Thoracic aorta (tissue), 2 donors: ENCODE results near the gene CCP110. TPM values are rescaled to one million over a fixed set of nuclear protein-coding genes. Genes with fewer than 3 reads are reported as not detected.

Source experiments
- ATAC-seq: fragments of 150-250 bp; one replicate; pipeline ENCODE4 v1.8.0; 2017; ENCODE audit warnings: low read depth; ENCODE audit not compliant: insufficient number of reproducible peaks, low FRiP score
- DNase-seq: peaks from one replicate; pipeline ENCODE4 v3.0.0-alpha.2; 2020; ENCODE audit warnings: low spot score
- H3K27ac ChIP-seq, 2 donors: fragments of 200-600 bp; sonication (generic); 1 replicate in 1 of 2; 2 replicates in 1 of 2; pipeline ENCODE4 v1.5.1; 2016; ENCODE audit warnings: mild to moderate bottlenecking in 2 of 2, moderate library complexity in 2 of 2
- H3K27me3 ChIP-seq: fragments of 200-600 bp; sonication (generic); replicated peaks from 2 replicates; pipeline ENCODE4 v1.6.0; 2016; ENCODE audit warnings: mild to moderate bottlenecking; ENCODE audit not compliant: insufficient read depth
- H3K36me3 ChIP-seq: fragments of 200-600 bp; sonication (generic); one replicate; pipeline ENCODE4 v1.5.1; 2016
- H3K4me1 ChIP-seq, 2 donors: fragments of 200-600 bp; sonication (generic); 1 replicate in 1 of 2; 2 replicates in 1 of 2; pipeline versions ENCODE4 v1.5.1 to v1.6.0; 2016; ENCODE audit warnings: low read depth in 2 of 2, mild to moderate bottlenecking in 1 of 2; ENCODE audit not compliant: control insufficient read depth in 1 of 2
- H3K4me3 ChIP-seq: fragments of 200-600 bp; sonication (generic); 2 replicates; pipeline ENCODE4 v1.5.1; 2016; ENCODE audit warnings: mild to moderate bottlenecking
- H3K9me3 ChIP-seq: fragments of 200-600 bp; sonication (generic); 2 replicates; pipeline ENCODE4 v1.5.1; 2016
- total RNA-seq, 2 donors: library from RNA; depleted of rRNA; stranded (reverse); fragments of >200 nt; gene quantifications; one replicate each; pipeline versions ENCODE4 v1.1.0 to v1.2.3, GENCODE V29; 2016
- TF ChIP-seq, protein P1 (sequence below): fragments of 200-600 bp; sonication (generic); IDR thresholded peaks from one replicate; pipeline ENCODE4 v1.5.1; 2019; ENCODE audit warnings: antibody characterized with exemption

Gene CCP110
- total RNA-seq, 2 donors from 2014 or later, result 20.4 to 30.7 TPM

DNA sequence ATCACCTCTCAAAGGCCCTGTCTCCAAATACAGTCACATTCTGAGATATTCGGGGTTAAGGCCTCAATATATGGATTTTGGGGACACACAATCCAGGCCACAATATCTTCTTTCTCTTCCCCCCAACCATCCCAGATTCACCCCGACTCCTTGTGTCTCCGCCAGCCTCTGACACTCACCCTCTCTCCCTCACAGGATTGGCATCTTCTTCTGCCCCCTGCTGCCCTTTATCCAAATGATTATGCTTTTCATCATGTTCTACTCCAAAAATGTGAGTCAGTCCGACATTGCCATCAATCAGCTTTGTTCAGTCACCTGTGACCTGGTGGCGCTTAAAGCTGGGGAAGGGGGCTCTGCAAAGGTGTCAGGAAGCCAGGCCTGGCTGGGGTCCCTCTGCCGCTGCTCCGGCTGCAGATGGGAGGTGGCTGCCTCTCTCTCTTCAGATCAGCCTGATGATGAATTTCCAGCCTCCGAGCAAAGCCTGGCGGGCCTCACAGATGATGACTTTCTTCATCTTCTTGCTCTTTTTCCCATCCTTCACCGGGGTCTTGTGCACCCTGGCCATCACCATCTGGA lies 36.9 kb upstream of the CCP110 start:
- Histone ChIP-seq H3K36me3 (no peaks in the 10 kb centered on the region), H3K27me3 (no peaks in the 10 kb centered on the region), H3K4me1 (no peaks in the 10 kb centered on the region), H3K4me3 (no peak overlapping the region), H3K9me3 (no peaks in the 10 kb centered on the region), H3K27ac (no peak overlapping the region)
- no peak for DNase-seq
- TF ChIP-seq, protein P1, sequence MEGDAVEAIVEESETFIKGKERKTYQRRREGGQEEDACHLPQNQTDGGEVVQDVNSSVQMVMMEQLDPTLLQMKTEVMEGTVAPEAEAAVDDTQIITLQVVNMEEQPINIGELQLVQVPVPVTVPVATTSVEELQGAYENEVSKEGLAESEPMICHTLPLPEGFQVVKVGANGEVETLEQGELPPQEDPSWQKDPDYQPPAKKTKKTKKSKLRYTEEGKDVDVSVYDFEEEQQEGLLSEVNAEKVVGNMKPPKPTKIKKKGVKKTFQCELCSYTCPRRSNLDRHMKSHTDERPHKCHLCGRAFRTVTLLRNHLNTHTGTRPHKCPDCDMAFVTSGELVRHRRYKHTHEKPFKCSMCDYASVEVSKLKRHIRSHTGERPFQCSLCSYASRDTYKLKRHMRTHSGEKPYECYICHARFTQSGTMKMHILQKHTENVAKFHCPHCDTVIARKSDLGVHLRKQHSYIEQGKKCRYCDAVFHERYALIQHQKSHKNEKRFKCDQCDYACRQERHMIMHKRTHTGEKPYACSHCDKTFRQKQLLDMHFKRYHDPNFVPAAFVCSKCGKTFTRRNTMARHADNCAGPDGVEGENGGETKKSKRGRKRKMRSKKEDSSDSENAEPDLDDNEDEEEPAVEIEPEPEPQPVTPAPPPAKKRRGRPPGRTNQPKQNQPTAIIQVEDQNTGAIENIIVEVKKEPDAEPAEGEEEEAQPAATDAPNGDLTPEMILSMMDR, result no peak
- ATAC-seq, result no peak

DNA sequence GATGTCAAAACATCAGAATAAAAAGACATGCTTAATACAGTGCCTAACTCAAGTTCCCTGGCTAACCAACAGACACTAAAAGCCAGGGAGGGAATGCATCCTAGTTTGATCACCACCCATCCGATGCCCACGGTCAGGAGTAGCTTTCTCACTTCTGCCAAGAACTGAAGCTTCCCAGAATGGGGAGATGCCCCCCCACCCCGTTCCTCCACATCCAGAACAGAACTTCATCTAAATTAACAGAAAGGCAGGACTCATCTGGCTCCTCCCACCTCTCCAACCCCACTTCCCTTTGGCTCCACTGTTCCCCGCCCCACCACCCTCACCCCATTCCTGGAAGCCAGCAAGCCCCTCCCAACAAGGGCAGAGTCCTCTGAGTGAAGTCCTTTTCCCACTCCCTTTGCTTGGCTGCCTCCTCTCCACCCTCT lies 35.5 kb upstream of the CCP110 start:
- H3K36me3 ChIP-seq, result no peaks in the 10 kb centered on the region
- no peak for DNase-seq

DNA sequence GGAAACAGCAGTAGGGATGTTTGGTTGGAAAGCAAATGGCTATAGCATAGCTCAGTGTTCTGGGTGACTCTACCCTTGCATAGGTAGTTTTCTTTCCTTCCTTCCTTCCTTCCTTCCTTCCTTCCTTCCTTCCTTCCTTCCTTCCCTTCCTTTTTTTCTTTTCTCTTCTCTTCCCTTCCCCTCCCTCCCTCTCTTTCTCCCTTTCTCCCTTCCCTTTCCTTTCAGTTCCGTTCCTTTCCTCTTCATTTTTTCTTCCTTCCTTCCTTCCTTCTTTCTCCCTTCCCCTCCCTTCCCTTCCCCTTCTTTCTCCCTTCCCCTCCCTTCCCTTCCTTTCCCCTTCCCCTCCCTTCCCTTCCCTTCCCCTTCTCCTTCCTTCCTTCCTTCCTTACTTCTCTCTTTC lies 33.1 kb upstream of the CCP110 start:
- no peaks in the 10 kb centered on the region for H3K4me1 ChIP-seq
- no peaks in the 10 kb centered on the region for H3K27me3 ChIP-seq
- ATAC-seq (no peak), DNase-seq (no peak)
- TF ChIP-seq, protein P1, result no peak
- no peak overlapping the region for H3K4me3 ChIP-seq
- H3K36me3 ChIP-seq, result no peaks in the 10 kb centered on the region
- no peak overlapping the region for H3K27ac ChIP-seq
- H3K9me3 ChIP-seq, result no peaks in the 10 kb centered on the region

More for the DNA sequence above, 35.5 kb upstream of the CCP110 start:
- Histone ChIP-seq H3K4me1 (no peaks in the 10 kb centered on the region), H3K4me3 (no peak overlapping the region), H3K27ac (no peak overlapping the region), H3K9me3 (no peaks in the 10 kb centered on the region), H3K27me3 (no peaks in the 10 kb centered on the region)
- ATAC-seq, result no peak
- TF ChIP-seq, protein P1, result no peak

DNA sequence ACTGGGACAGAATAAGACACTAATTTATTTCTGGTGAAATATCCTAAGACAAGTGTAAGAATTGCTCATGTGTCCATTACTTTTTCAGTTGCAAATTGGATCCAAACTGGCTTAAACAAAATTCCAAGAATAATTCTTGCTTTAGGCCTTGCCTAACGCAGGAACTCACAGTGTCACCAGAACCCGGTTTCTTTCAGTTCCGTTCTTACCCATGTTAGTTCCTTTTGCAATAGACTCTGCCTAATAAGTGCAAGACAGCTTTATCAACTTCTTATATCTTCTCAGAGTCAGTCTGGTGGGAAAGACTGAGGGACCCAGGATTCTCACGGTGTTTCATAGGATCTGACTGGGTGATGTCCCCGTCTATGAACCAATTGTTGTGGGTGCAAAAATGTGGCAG lies 26.6 kb upstream of the CCP110 start:
- no peak for ATAC-seq

DNA sequence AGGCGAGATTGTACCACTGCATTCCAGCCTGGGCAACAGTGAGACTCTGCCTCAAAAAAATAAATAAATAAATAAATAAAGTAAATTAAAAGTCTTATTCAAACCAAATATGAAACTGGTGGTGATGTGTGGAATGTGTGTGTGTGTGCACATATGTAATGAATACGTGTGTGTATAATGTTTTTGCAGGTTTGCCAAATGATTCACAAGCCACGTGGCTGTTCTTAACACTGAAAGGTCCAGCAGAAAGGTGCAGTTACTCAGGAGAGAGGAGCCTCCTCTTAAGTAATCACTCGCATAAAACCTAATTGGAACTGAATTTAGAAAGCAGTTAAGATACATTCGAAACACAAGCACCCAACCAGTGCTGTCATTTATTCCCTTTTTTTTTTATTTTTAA lies 24.7 kb upstream of the CCP110 start:
- Histone ChIP-seq H3K9me3 (no peaks in the 10 kb centered on the region), H3K4me3 (no peak overlapping the region), H3K27me3 (no peaks in the 10 kb centered on the region), H3K4me1 (no peaks in the 10 kb centered on the region), H3K27ac (no peak overlapping the region), H3K36me3 (peaks cover 25% of the 10 kb centered on the region)
- DNase-seq (no peak), ATAC-seq (no peak)
- TF ChIP-seq, protein P1, result no peak

More for the DNA sequence above, 26.6 kb upstream of the CCP110 start:
- Histone ChIP-seq H3K27ac (no peak overlapping the region), H3K4me3 (no peak overlapping the region), H3K4me1 (no peaks in the 10 kb centered on the region), H3K36me3 (peaks cover 10% of the 10 kb centered on the region), H3K27me3 (no peaks in the 10 kb centered on the region), H3K9me3 (no peaks in the 10 kb centered on the region)
- TF ChIP-seq, protein P1, result no peak
- no peak for DNase-seq
